ENCODE measurements around the gene CORIN.

DNA sequence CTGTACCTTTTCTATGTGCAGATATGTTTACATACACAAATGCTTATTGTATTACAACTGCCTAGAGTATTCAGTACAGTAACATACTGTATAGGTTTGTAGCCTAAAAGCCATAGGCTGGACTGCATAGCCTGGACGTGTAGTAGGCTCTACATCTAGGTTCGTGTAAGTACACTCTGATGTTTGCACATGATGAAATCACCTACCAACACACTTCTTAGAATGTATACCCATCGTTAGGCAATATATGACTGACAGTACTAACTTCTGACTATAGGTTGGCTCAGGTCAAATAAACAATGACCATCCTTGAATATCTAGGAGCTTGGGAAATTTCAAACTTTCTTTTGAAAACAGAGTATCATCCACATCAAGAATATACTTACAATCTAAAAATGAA, 139.0 kb downstream of the CORIN start:
- TF ChIP-seq, protein P1, sequence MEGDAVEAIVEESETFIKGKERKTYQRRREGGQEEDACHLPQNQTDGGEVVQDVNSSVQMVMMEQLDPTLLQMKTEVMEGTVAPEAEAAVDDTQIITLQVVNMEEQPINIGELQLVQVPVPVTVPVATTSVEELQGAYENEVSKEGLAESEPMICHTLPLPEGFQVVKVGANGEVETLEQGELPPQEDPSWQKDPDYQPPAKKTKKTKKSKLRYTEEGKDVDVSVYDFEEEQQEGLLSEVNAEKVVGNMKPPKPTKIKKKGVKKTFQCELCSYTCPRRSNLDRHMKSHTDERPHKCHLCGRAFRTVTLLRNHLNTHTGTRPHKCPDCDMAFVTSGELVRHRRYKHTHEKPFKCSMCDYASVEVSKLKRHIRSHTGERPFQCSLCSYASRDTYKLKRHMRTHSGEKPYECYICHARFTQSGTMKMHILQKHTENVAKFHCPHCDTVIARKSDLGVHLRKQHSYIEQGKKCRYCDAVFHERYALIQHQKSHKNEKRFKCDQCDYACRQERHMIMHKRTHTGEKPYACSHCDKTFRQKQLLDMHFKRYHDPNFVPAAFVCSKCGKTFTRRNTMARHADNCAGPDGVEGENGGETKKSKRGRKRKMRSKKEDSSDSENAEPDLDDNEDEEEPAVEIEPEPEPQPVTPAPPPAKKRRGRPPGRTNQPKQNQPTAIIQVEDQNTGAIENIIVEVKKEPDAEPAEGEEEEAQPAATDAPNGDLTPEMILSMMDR (optimal IDR thresholded peaks at IDR 0.05 in 1 of 3, IDR thresholded peaks at IDR 0.05 in 1 of 3, conservative IDR thresholded peaks at IDR 0.05 in 1 of 3; ENCODE audit: extremely low read depth in 1 of 3, insufficient read depth in 2 of 3, low read length in 3 of 3) = no peak
- no peak for TF ChIP-seq EZH2 (IDR thresholded peaks at IDR 0.05; ENCODE audit: low read length)

All from keratinocyte (primary cell).